ENCODE data around the gene RMC1. TPM values are rescaled to one million over a fixed set of nuclear protein-coding genes. Genes with fewer than 3 reads are reported as not detected.

Gene RMC1
- total RNA-seq, 1 donor from 2014 or later = 17.7 TPM

- Histone ChIP-seq H3K4me3 (no peak overlapping the region), H3K27ac (no peak overlapping the region), H3K9me3 (no peaks in the 10 kb centered on the region), H3K36me3 (peaks cover 0 to 6% of the 10 kb centered on the region in 2 donors), H3K4me1 (peaks cover 68% of the 10 kb centered on the region), H3K27me3 (no peaks in the 10 kb centered on the region)
- DNase-seq (ENCODE audit: extremely low spot score in 2 of 2) = no peak
- TF ChIP-seq POLR2A (IDR thresholded peaks at IDR 0.05) (no peak), POLR2AphosphoS5 (IDR thresholded peaks at IDR 0.05; ENCODE audit: insufficient read depth in 1 of 2, low read depth in 1 of 2) (no peak), CTCF (IDR thresholded peaks at IDR 0.05) (no peak)
- intact Hi-C loops (cut with DNase I) = no loop called here
Measured at GRCh38 chr18:23578891-23579653, 75.8 kb downstream of the RMC1 start.

- peak in 1 of 2 donors; percentile 69 for DNase-seq (ENCODE audit: extremely low spot score in 2 of 2)
- intact Hi-C loops (cut with DNase I) = no loop called here
- Histone ChIP-seq H3K4me1 (peaks cover 73% of the 10 kb centered on the region), H3K36me3 (peaks cover 0 to 6% of the 10 kb centered on the region in 2 donors), H3K27me3 (no peaks in the 10 kb centered on the region), H3K9me3 (no peaks in the 10 kb centered on the region), H3K4me3 (no peak overlapping the region), H3K27ac (no peak overlapping the region)
- TF ChIP-seq POLR2A (IDR thresholded peaks at IDR 0.05) (no peak), CTCF (IDR thresholded peaks at IDR 0.05) (no peak), POLR2AphosphoS5 (IDR thresholded peaks at IDR 0.05; ENCODE audit: insufficient read depth in 1 of 2, low read depth in 1 of 2) (no peak)
Measured at GRCh38 chr18:23580677-23581367, 77.5 kb downstream of the RMC1 start.

Small RNA genes within 50 kb of the gene (small RNA-seq; reads per million reads assigned to genes)
- gene AC026634.1 (not detected), gene RF00019 (not detected)

Other genes with a start within 250 kb of the RMC1 start
- gene RIOK3, start 50.2 kb upstream of the RMC1 start, total RNA-seq = 96.7 TPM
- 89.9 TPM for gene NPC1, start 83.0 kb downstream of the RMC1 start, total RNA-seq
- 32.9 TPM for gene ANKRD29, start 159.4 kb downstream of the RMC1 start, total RNA-seq
- gene LAMA3, start 185.9 kb downstream of the RMC1 start, total RNA-seq = 106 TPM